SK-N-SH treated with all-trans-retinoic acid at 6 μM for 48 hours (cell line): ENCODE data around the gene KRT15.

ENCODE experiments used
- ATAC-seq: fragments of 200-7000 bp; cut with Tn5 transposase; 3 replicates; pipeline ENCODE4 v1.9.1; 2020; ENCODE audit warnings: mild to moderate bottlenecking, moderate library complexity
- BACH2 ChIP-seq: fragments of 250-450 bp; sonication (Bioruptor Pico); IDR thresholded peaks from 2 replicates; pipeline ENCODE4 v1.9.0; 2021; ENCODE audit warnings: mild to moderate bottlenecking, borderline replicate concordance
- CSDC2 ChIP-seq: fragments of 250-450 bp; sonication (Bioruptor Pico); IDR thresholded peaks from 2 replicates; pipeline ENCODE4 v1.5.0; 2020; ENCODE audit warnings: mild to moderate bottlenecking, moderate library complexity
- ISL1 ChIP-seq: fragments of 250-450 bp; sonication (Bioruptor Pico); IDR thresholded peaks from 2 replicates; pipeline ENCODE4 v2.1.2; 2022; ENCODE audit warnings: mild to moderate bottlenecking, moderate library complexity
- OSR1 ChIP-seq: fragments of 250-450 bp; sonication (Bioruptor Pico); IDR thresholded peaks from 2 replicates; pipeline ENCODE4 v1.8.0; 2022; ENCODE audit warnings: moderate library complexity, mild to moderate bottlenecking, inconsistent platforms
- POU6F1 ChIP-seq: fragments of 250-450 bp; sonication (Bioruptor Pico); IDR thresholded peaks from 2 replicates; pipeline ENCODE4 v1.8.0; 2021; ENCODE audit warnings: low read depth, mild to moderate bottlenecking, moderate library complexity, borderline replicate concordance
- PPARA ChIP-seq: fragments of 250-450 bp; sonication (Bioruptor Pico); IDR thresholded peaks from 2 replicates; pipeline ENCODE4 v1.5.0; 2020; ENCODE audit warnings: mild to moderate bottlenecking, borderline replicate concordance
- RARB ChIP-seq: fragments of 250-450 bp; sonication (Bioruptor Pico); IDR thresholded peaks from 2 replicates; pipeline ENCODE4 v1.8.0; 2021; ENCODE audit warnings: mild to moderate bottlenecking, moderate library complexity
- SNAI2 ChIP-seq: fragments of 250-450 bp; sonication (Bioruptor Pico); IDR thresholded peaks from 2 replicates; pipeline ENCODE4 v1.5.0; 2020; ENCODE audit warnings: mild to moderate bottlenecking, moderate library complexity
- TOX ChIP-seq: fragments of 250-450 bp; sonication (Bioruptor Pico); IDR thresholded peaks from 2 replicates; pipeline ENCODE4 v1.8.0; 2021; ENCODE audit warnings: mild to moderate bottlenecking, moderate library complexity, borderline replicate concordance
- TSHZ2 ChIP-seq: fragments of 250-450 bp; sonication (Bioruptor Pico); IDR thresholded peaks from 2 replicates; pipeline ENCODE4 v1.5.0; 2020; ENCODE audit warnings: mild to moderate bottlenecking, moderate library complexity
- ZC3H10 ChIP-seq: fragments of 250-450 bp; sonication (Bioruptor Pico); IDR thresholded peaks from 2 replicates; pipeline ENCODE4 v1.5.1; 2021; ENCODE audit warnings: mild to moderate bottlenecking, moderate library complexity
- ZFP3 ChIP-seq: fragments of 250-450 bp; sonication (Bioruptor Pico); IDR thresholded peaks from 2 replicates; pipeline ENCODE4 v1.5.0; 2020; ENCODE audit warnings: mild to moderate bottlenecking, moderate library complexity
- ZFP30 ChIP-seq: fragments of 450-650 bp; formaldehyde crosslinking; IDR thresholded peaks from 2 replicates; pipeline ENCODE4 v1.5.0; 2022; ENCODE audit warnings: mild to moderate bottlenecking, moderate library complexity
- ZNF565 ChIP-seq: fragments of 450-650 bp; formaldehyde crosslinking; conservative IDR thresholded peaks from 2 replicates; pipeline ENCODE4 v1.5.0; 2020; ENCODE audit warnings: low read depth, mild to moderate bottlenecking, moderate library complexity
- ZNF70 ChIP-seq: fragments of 450-650 bp; formaldehyde crosslinking; IDR thresholded peaks from 2 replicates; pipeline ENCODE4 v1.5.0; 2020; ENCODE audit warnings: mild to moderate bottlenecking, moderate library complexity
- ZNF8 ChIP-seq: fragments of 450-650 bp; formaldehyde crosslinking; IDR thresholded peaks from 2 replicates; pipeline ENCODE4 v1.5.0; 2020; ENCODE audit warnings: mild to moderate bottlenecking, moderate library complexity
- TF ChIP-seq, protein P1 (sequence below): fragments of 250-450 bp; sonication (Bioruptor Pico); IDR thresholded peaks from 2 replicates; pipeline ENCODE4 v1.5.1; 2020; ENCODE audit warnings: low read depth, mild to moderate bottlenecking, moderate library complexity
- TF ChIP-seq, protein P2 (sequence below): fragments of 250-450 bp; sonication (Bioruptor Pico); IDR thresholded peaks from 2 replicates; pipeline ENCODE4 v1.8.0; 2020; ENCODE audit warnings: mild to moderate bottlenecking, moderate library complexity, borderline replicate concordance

Gene KRT15

DNA sequence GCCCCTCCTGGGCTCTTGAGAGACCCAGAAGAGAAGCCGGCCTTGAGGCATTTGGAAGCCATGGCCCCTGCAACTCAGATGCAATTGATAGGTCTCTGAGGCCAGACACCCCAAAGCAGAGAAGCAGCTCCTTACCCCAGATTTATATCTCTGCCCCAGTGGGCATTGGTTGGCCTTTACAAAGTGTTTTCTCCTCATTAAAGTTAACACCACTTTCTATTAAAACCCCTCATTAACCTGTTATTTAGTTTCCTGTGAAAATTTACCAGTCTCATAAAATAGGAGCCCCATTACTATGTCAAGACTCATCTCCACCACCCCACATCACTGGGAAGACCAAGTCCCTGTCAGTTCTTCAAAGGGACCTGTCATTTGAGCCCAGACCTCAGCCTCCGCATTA lies 37.7 kb downstream of the KRT15 start, which contains the start of gene KRT35:
KRT35 (minus strand) TSS at position 116 of the 400 bp plus-strand sequence; CDS start at position 62, 54 bp downstream.
- ATAC-seq = no peak
- TF ChIP-seq PPARA (CRISPR knock-in tag) (no peak), ZNF565 (CRISPR knock-in tag) (no peak), ZNF8 (CRISPR knock-in tag) (no peak), ZFP30 (CRISPR knock-in tag) (no peak), RARB (no peak)
- TF ChIP-seq, protein P1, sequence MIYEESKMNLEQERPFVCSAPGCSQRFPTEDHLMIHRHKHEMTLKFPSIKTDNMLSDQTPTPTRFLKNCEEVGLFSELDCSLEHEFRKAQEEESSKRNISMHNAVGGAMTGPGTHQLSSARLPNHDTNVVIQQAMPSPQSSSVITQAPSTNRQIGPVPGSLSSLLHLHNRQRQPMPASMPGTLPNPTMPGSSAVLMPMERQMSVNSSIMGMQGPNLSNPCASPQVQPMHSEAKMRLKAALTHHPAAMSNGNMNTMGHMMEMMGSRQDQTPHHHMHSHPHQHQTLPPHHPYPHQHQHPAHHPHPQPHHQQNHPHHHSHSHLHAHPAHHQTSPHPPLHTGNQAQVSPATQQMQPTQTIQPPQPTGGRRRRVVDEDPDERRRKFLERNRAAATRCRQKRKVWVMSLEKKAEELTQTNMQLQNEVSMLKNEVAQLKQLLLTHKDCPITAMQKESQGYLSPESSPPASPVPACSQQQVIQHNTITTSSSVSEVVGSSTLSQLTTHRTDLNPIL (CRISPR knock-in tag) = no peak

GRCh38 chr17:41480581-41480980 lies 38.1 kb downstream of the KRT15 start:
- TF ChIP-seq ZC3H10 (CRISPR knock-in tag) (no peak), ZNF8 (CRISPR knock-in tag) (no peak), POU6F1 (no peak), TSHZ2 (no peak), BACH2 (CRISPR knock-in tag) (no peak), TOX (CRISPR knock-in tag) (no peak), SNAI2 (CRISPR knock-in tag) (no peak), ISL1 (no peak), ZNF565 (CRISPR knock-in tag) (no peak)
- TF ChIP-seq, protein P1 (CRISPR knock-in tag) = no peak
- TF ChIP-seq, protein P2, sequence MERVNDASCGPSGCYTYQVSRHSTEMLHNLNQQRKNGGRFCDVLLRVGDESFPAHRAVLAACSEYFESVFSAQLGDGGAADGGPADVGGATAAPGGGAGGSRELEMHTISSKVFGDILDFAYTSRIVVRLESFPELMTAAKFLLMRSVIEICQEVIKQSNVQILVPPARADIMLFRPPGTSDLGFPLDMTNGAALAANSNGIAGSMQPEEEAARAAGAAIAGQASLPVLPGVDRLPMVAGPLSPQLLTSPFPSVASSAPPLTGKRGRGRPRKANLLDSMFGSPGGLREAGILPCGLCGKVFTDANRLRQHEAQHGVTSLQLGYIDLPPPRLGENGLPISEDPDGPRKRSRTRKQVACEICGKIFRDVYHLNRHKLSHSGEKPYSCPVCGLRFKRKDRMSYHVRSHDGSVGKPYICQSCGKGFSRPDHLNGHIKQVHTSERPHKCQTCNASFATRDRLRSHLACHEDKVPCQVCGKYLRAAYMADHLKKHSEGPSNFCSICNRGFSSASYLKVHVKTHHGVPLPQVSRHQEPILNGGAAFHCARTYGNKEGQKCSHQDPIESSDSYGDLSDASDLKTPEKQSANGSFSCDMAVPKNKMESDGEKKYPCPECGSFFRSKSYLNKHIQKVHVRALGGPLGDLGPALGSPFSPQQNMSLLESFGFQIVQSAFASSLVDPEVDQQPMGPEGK (CRISPR knock-in tag) = no peak

GRCh38 chr17:41480136-41480535 lies 38.6 kb downstream of the KRT15 start:
- ATAC-seq = no peak
- TF ChIP-seq CSDC2 = no peak
- TF ChIP-seq POU6F1 = no peak
- no peak for TF ChIP-seq ZFP3
- no peak for TF ChIP-seq RARB
- no peak for TF ChIP-seq ZNF70 (CRISPR knock-in tag)
- no peak for TF ChIP-seq OSR1
- no peak for TF ChIP-seq TSHZ2
- TF ChIP-seq, protein P1 (CRISPR knock-in tag) = no peak
- no peak for TF ChIP-seq ZC3H10 (CRISPR knock-in tag)
- no peak for TF ChIP-seq TOX (CRISPR knock-in tag)
- no peak for TF ChIP-seq PPARA (CRISPR knock-in tag)
- TF ChIP-seq ISL1 = no peak
- TF ChIP-seq ZNF8 (CRISPR knock-in tag) = no peak
- TF ChIP-seq, all 23 proteins: peak for 0

More at GRCh38 chr17:41480581-41480980, 38.1 kb downstream of the KRT15 start:
- no peak for ATAC-seq
